ENCODE data around the gene PIGB. TPM values are rescaled to one million over a fixed set of nuclear protein-coding genes. Genes with fewer than 3 reads are reported as not detected.

Gene PIGB
- polyA plus RNA-seq, 1 donor (not counting 4 experiments of a cell fraction or from before 2014, with no cell fraction given), result 29.1 TPM

DNA sequence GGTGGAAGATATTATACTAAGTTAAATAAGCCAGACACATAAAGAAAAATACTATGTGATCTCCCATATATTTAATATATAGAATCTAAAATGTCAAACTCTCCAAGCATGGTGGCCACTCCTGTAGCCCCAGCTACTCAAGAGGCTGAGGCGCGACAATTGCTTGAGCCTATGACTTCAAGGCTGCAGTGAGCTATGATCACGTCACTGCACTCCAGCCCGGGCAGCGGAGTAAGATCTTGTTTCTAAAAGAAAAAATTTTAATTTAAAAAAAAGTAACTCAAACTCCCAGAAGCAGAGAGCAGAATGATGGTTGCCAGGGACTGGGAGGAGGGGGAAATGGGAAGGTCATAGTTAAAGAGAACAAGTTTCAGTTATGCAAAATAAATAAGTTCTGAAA is 42.7 kb upstream of the PIGB start:
- H3K27me3 ChIP-seq (ENCODE audit: control insufficient read depth, extremely low read depth, insufficient read depth, low read length), result no peaks in the 10 kb centered on the region
- H3K79me2 ChIP-seq (ENCODE audit: control insufficient read depth, insufficient read depth, low read length), result no peaks in the 10 kb centered on the region
- no peaks in the 10 kb centered on the region for H3K36me3 ChIP-seq (ENCODE audit: control insufficient read depth in 2 of 2, extremely low read depth in 1 of 2, insufficient read depth in 2 of 2, low read length in 2 of 2)
- H3K9me3 ChIP-seq (ENCODE audit: control insufficient read depth, low read depth, low read length), result no peaks in the 10 kb centered on the region
- peaks cover 6% of the 10 kb centered on the region for H3K4me1 ChIP-seq (ENCODE audit: control insufficient read depth, extremely low read depth, insufficient read depth, low read length)
- no peaks in the 10 kb centered on the region for H4K20me1 ChIP-seq (ENCODE audit: control insufficient read depth, extremely low read depth, insufficient read depth, low read length)
- TF ChIP-seq, protein P1, sequence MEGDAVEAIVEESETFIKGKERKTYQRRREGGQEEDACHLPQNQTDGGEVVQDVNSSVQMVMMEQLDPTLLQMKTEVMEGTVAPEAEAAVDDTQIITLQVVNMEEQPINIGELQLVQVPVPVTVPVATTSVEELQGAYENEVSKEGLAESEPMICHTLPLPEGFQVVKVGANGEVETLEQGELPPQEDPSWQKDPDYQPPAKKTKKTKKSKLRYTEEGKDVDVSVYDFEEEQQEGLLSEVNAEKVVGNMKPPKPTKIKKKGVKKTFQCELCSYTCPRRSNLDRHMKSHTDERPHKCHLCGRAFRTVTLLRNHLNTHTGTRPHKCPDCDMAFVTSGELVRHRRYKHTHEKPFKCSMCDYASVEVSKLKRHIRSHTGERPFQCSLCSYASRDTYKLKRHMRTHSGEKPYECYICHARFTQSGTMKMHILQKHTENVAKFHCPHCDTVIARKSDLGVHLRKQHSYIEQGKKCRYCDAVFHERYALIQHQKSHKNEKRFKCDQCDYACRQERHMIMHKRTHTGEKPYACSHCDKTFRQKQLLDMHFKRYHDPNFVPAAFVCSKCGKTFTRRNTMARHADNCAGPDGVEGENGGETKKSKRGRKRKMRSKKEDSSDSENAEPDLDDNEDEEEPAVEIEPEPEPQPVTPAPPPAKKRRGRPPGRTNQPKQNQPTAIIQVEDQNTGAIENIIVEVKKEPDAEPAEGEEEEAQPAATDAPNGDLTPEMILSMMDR (optimal IDR thresholded peaks at IDR 0.05 in 1 of 3, IDR thresholded peaks at IDR 0.05 in 1 of 3, conservative IDR thresholded peaks at IDR 0.05 in 1 of 3; ENCODE audit: extremely low read depth in 1 of 3, insufficient read depth in 2 of 3, low read length in 3 of 3), result no peak
- TF ChIP-seq EZH2 (IDR thresholded peaks at IDR 0.05; ENCODE audit: low read length), result no peak
- H3K27ac ChIP-seq (ENCODE audit: control insufficient read depth, insufficient read depth, low read length), result no peak overlapping the region
- DNase-seq (ENCODE audit: low read depth, low spot score) (no peak), FAIRE-seq (no peak)
- H3K9me1 ChIP-seq (ENCODE audit: control insufficient read depth, extremely low read depth, insufficient read depth, low read length), result no peaks in the 10 kb centered on the region
- H3K9ac ChIP-seq (ENCODE audit: control insufficient read depth, extremely low read depth, insufficient read depth, low read length), result no peak overlapping the region
- no peak overlapping the region for H3K4me2 ChIP-seq (ENCODE audit: control insufficient read depth, extremely low read depth, insufficient read depth, low read depth, low read length)
- dilution Hi-C loops (cut with MboI; ENCODE audit: extremely low pct_ligation_motif_present, low sequenced_read_pairs), result no loop called here
- H3K4me3 ChIP-seq (ENCODE audit: control insufficient read depth in 2 of 3, extremely low read depth in 1 of 3, insufficient read depth in 2 of 3, low read depth in 1 of 3, low read length in 3 of 3), result no peak overlapping the region
- no peak overlapping the region for H2AFZ ChIP-seq (ENCODE audit: control insufficient read depth, low read length)

DNA sequence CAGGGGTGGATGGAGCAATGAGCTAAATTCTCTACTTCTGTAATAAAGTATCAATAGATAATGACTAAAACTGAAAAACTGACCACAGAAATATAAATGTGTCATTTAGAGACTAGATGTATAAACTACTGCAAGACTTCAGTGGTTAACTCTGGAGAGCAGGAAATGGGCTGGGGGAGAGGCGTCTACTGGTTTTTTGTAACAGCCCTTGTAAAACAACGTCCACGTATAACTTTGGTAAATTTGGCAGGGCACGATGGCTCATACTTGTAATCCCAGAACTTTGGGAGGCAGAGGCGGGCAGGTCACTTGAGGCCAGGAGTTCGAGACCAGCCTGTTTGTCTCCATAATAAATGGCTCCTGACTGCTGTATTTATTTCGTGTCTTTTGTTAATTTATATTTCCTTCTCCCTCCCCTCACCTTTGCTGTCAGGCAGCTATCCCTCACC is 41.9 kb upstream of the PIGB start:
- Histone ChIP-seq H3K4me2 (ENCODE audit: control insufficient read depth, extremely low read depth, insufficient read depth, low read depth, low read length) (no peak overlapping the region), H4K20me1 (ENCODE audit: control insufficient read depth, extremely low read depth, insufficient read depth, low read length) (no peaks in the 10 kb centered on the region), H3K9me1 (ENCODE audit: control insufficient read depth, extremely low read depth, insufficient read depth, low read length) (no peaks in the 10 kb centered on the region), H3K9me3 (ENCODE audit: control insufficient read depth, low read depth, low read length) (no peaks in the 10 kb centered on the region), H3K27me3 (ENCODE audit: control insufficient read depth, extremely low read depth, insufficient read depth, low read length) (no peaks in the 10 kb centered on the region), H3K27ac (ENCODE audit: control insufficient read depth, insufficient read depth, low read length) (no peak overlapping the region), H3K9ac (ENCODE audit: control insufficient read depth, extremely low read depth, insufficient read depth, low read length) (no peak overlapping the region), H3K36me3 (ENCODE audit: control insufficient read depth in 2 of 2, extremely low read depth in 1 of 2, insufficient read depth in 2 of 2, low read length in 2 of 2) (no peaks in the 10 kb centered on the region), H2AFZ (ENCODE audit: control insufficient read depth, low read length) (no peak overlapping the region), H3K79me2 (ENCODE audit: control insufficient read depth, insufficient read depth, low read length) (no peaks in the 10 kb centered on the region), H3K4me3 (ENCODE audit: control insufficient read depth in 2 of 3, extremely low read depth in 1 of 3, insufficient read depth in 2 of 3, low read depth in 1 of 3, low read length in 3 of 3) (no peak overlapping the region), H3K4me1 (ENCODE audit: control insufficient read depth, extremely low read depth, insufficient read depth, low read length) (peaks cover 11% of the 10 kb centered on the region)
- dilution Hi-C loops (cut with MboI; ENCODE audit: extremely low pct_ligation_motif_present, low sequenced_read_pairs), result no loop called here
- TF ChIP-seq EZH2 (IDR thresholded peaks at IDR 0.05; ENCODE audit: low read length), result no peak
- TF ChIP-seq, protein P1 (optimal IDR thresholded peaks at IDR 0.05 in 1 of 3, IDR thresholded peaks at IDR 0.05 in 1 of 3, conservative IDR thresholded peaks at IDR 0.05 in 1 of 3; ENCODE audit: extremely low read depth in 1 of 3, insufficient read depth in 2 of 3, low read length in 3 of 3), result no peak
- FAIRE-seq (no peak), DNase-seq (ENCODE audit: low read depth, low spot score) (no peak)
